HFFc6 (cell line): ENCODE measurements around the gene ATP8A2. TPM values are rescaled to one million over a fixed set of nuclear protein-coding genes. Genes with fewer than 3 reads are reported as not detected.

Source experiments
- DNase-seq: peaks from one replicate; pipeline ENCODE4 v3.0.0-alpha.2; 2018
- H3K27ac Mint-ChIP-seq: 2 replicates; pipeline ENCODE4 v1.8.0; 2020; ENCODE audit warnings: mild to moderate bottlenecking, mixed read lengths
- H3K27me3 Mint-ChIP-seq: 2 replicates; pipeline ENCODE4 v1.8.0; 2021; ENCODE audit warnings: mild to moderate bottlenecking, moderate library complexity, mixed read lengths; ENCODE audit not compliant: insufficient read depth
- H3K36me3 Mint-ChIP-seq: 2 replicates; pipeline ENCODE4 v1.8.0; 2021; ENCODE audit warnings: low read depth, mixed read lengths
- H3K4me1 Mint-ChIP-seq: 2 replicates; pipeline ENCODE4 v1.8.0; 2020; ENCODE audit warnings: low read depth, mixed read lengths
- H3K4me3 Mint-ChIP-seq: 2 replicates; pipeline ENCODE4 v1.8.0; 2020; ENCODE audit warnings: mild to moderate bottlenecking, moderate library complexity, mixed read lengths
- H3K9me3 Mint-ChIP-seq: 2 replicates; pipeline ENCODE4 v1.8.0; 2020; ENCODE audit warnings: mild to moderate bottlenecking, mixed read lengths
- total RNA-seq, 6 experiments: library from RNA; stranded (reverse); fragmentation: NEBNext Ultra II Directional; extraction: Animal tissue kit (Norgen Biotek cat#: 25700); gene quantifications; 2 replicates in 1 of 6; 3 replicates in 5 of 6; pipeline ENCODE4 v1.2.3, GENCODE V29; 2021
- TF ChIP-seq, protein P1 (sequence below): fragments of 200-600 bp; sonication (generic); IDR thresholded peaks from 2 replicates; pipeline ENCODE4 v1.5.0; 2021; ENCODE audit warnings: antibody characterized with exemption, mild to moderate bottlenecking

The ATP8A2 gene
- total RNA-seq, 6 experiments from 2014 or later: 0.02 TPM; not detected in 5

GRCh38 chr13:25971459-25972145, 599.8 kb downstream of the ATP8A2 start:
- H3K27ac Mint-ChIP-seq: no peak overlapping the region
- DNase-seq: no peak
- no peak overlapping the region for H3K4me3 Mint-ChIP-seq
- H3K27me3 Mint-ChIP-seq: peaks cover 6% of the 10 kb centered on the region
- TF ChIP-seq, protein P1, sequence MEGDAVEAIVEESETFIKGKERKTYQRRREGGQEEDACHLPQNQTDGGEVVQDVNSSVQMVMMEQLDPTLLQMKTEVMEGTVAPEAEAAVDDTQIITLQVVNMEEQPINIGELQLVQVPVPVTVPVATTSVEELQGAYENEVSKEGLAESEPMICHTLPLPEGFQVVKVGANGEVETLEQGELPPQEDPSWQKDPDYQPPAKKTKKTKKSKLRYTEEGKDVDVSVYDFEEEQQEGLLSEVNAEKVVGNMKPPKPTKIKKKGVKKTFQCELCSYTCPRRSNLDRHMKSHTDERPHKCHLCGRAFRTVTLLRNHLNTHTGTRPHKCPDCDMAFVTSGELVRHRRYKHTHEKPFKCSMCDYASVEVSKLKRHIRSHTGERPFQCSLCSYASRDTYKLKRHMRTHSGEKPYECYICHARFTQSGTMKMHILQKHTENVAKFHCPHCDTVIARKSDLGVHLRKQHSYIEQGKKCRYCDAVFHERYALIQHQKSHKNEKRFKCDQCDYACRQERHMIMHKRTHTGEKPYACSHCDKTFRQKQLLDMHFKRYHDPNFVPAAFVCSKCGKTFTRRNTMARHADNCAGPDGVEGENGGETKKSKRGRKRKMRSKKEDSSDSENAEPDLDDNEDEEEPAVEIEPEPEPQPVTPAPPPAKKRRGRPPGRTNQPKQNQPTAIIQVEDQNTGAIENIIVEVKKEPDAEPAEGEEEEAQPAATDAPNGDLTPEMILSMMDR: no peak
- H3K9me3 Mint-ChIP-seq: peaks cover 3% of the 10 kb centered on the region; the same call in 1 of the 2 replicates
- H3K36me3 Mint-ChIP-seq: no peaks in the 10 kb centered on the region
- no peaks in the 10 kb centered on the region for H3K4me1 Mint-ChIP-seq

GRCh38 chr13:25973085-25973484, 601.3 kb downstream of the ATP8A2 start:
- no peaks in the 10 kb centered on the region for H3K36me3 Mint-ChIP-seq
- no peak overlapping the region for H3K27ac Mint-ChIP-seq
- H3K9me3 Mint-ChIP-seq: peaks cover 3% of the 10 kb centered on the region
- H3K27me3 Mint-ChIP-seq: peaks cover 3% of the 10 kb centered on the region
- TF ChIP-seq, protein P1: no peak
- H3K4me1 Mint-ChIP-seq: no peaks in the 10 kb centered on the region
- no peak overlapping the region for H3K4me3 Mint-ChIP-seq
- DNase-seq: no peak

DNA sequence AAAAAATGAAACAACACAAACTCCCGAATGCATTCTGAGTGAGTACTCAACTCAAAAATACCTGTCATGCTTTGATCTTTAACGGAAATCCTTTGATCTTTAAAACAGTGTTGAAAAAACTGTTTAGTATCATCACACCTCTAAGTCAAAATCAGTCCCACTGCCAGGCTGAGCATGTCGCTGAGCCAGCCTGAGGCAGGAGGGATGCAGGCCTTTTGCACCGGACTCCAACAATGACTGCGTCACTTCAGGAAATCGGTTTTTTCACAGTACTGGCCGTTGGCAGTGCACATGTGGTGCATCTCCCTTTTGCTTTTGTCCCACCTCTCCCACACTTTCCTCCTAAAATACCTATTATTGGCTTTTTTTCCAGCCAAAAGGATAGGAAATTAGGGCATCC, 601.8 kb downstream of the ATP8A2 start:
- Mint-ChIP-seq H3K4me3 (no peak overlapping the region), H3K4me1 (no peaks in the 10 kb centered on the region), H3K27me3 (peaks cover 4% of the 10 kb centered on the region), H3K27ac (no peak overlapping the region), H3K36me3 (no peaks in the 10 kb centered on the region), H3K9me3 (peaks cover 8% of the 10 kb centered on the region)
- no peak for DNase-seq
- TF ChIP-seq, protein P1: no peak

DNA sequence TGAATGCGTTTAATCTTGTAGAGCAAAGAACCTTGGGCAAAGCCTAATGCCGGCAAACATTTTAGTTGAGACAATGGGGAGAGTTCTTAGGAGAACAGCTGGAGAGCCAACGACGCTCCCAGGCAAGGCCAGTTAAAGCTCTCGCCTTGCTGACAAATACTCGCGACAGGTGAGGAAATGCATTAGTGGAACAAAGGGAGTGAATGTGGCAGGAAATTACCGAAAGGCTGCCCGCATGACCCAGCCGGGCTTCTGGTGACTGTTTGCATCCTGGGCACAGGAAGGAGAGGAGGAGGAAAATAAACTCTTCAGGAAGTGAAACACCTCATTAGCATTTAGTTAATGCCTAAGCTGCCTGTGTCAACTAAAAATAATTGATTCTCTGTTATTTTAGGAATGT, 605.4 kb downstream of the ATP8A2 start:
- TF ChIP-seq, protein P1: no peak
- DNase-seq: no peak
- Mint-ChIP-seq H3K9me3 (peaks cover 8% of the 10 kb centered on the region), H3K4me3 (no peak overlapping the region), H3K4me1 (no peaks in the 10 kb centered on the region), H3K27me3 (peaks cover 5% of the 10 kb centered on the region), H3K27ac (no peak overlapping the region), H3K36me3 (no peaks in the 10 kb centered on the region)

GRCh38 chr13:25977671-25978070, 605.9 kb downstream of the ATP8A2 start:
- H3K4me3 Mint-ChIP-seq: no peak overlapping the region
- TF ChIP-seq, protein P1: no peak
- no peaks in the 10 kb centered on the region for H3K36me3 Mint-ChIP-seq
- no peaks in the 10 kb centered on the region for H3K4me1 Mint-ChIP-seq
- H3K9me3 Mint-ChIP-seq: peaks cover 8% of the 10 kb centered on the region
- no peak overlapping the region for H3K27ac Mint-ChIP-seq
- no peak for DNase-seq
- H3K27me3 Mint-ChIP-seq: peaks cover 5% of the 10 kb centered on the region; the same call in 1 of the 2 replicates
